Sigmoid colon (tissue), 7 donors: ENCODE data around the gene GLB1L3. TPM values are rescaled to one million over a fixed set of nuclear protein-coding genes. Genes with fewer than 3 reads are reported as not detected.
A peak's percentile ranks its signal among the peaks of the same experiment; 100 is the strongest.

ENCODE experiments used
- DNase-seq: peaks from one replicate; pipeline ENCODE4 v3.0.0-alpha.2; 2019
- H3K27ac ChIP-seq, 4 donors: fragments of 200-600 bp; sonication (generic); one replicate each; pipeline ENCODE4 v1.5.1; 2016 to 2019; ENCODE audit warnings: mild to moderate bottlenecking in 1 of 4
- H3K27me3 ChIP-seq, 3 donors: fragments of 200-600 bp; sonication (generic); one replicate each; pipeline ENCODE4 v1.5.1; 2019; ENCODE audit warnings: mild to moderate bottlenecking in 1 of 3
- H3K36me3 ChIP-seq, 4 donors: fragments of 200-600 bp; sonication (generic); one replicate each; pipeline ENCODE4 v1.5.1; 2016 to 2019
- H3K4me1 ChIP-seq, 4 donors: fragments of 200-600 bp; sonication (generic); one replicate each; pipeline ENCODE4 v1.5.1; 2017 to 2019
- H3K4me3 ChIP-seq, 4 donors: fragments of 200-600 bp; sonication (generic); one replicate each; pipeline ENCODE4 v1.5.1; 2017 to 2019; ENCODE audit warnings: mild to moderate bottlenecking in 2 of 4, moderate library complexity in 1 of 4
- H3K9me3 ChIP-seq, 4 donors: fragments of 200-600 bp in 3 of 4; sonication (generic) in 3 of 4; one replicate each; pipeline versions ENCODE4 v1.5.1 to v1.6.1; 2013 to 2019
- EP300 ChIP-seq, 4 donors: sonication (generic); formaldehyde crosslinking; IDR thresholded peaks; one replicate each; pipeline ENCODE4 v1.6.1; 2017; ENCODE audit warnings: antibody characterized with exemption in 4 of 4
- POLR2A ChIP-seq, 2 donors: fragments of 450-650 bp; IDR thresholded peaks; one replicate each; pipeline ENCODE4 v1.6.1; 2016; ENCODE audit warnings: antibody characterized with exemption in 2 of 2, mild to moderate bottlenecking in 2 of 2, moderate library complexity in 2 of 2
- POLR2AphosphoS5 ChIP-seq, 4 donors: sonication (generic); formaldehyde crosslinking; IDR thresholded peaks; one replicate each; pipeline ENCODE4 v1.6.1; 2017; ENCODE audit warnings: antibody characterized with exemption in 4 of 4
- WGBS, 2 donors: extraction: QIAGEN DNeasy Blood & Tissue Kit; methylation state at CpG; one replicate each; pipeline ENCODE4 v1.1.7; 2013; 5-methylcytosine and 5-hydroxymethylcytosine counted together
- intact Hi-C: fragments of 100-400 bp; cut with DNase I; formaldehyde crosslinking; loops from one replicate; pipeline ENCODE4 v1.15.1; 2023
- polyA plus RNA-seq, 3 donors: library from polyadenylated mRNA; stranded (reverse); fragments of 200-250 nt; gene quantifications; one replicate each; pipeline ENCODE4 v1.2.3, GENCODE V29; 2013
- total RNA-seq, 4 donors: library from RNA; depleted of rRNA; stranded (reverse); fragments of >200 nt; gene quantifications; one replicate each; pipeline ENCODE4 v1.1.0, GENCODE V29; 2016
- TF ChIP-seq, protein P1 (sequence below), 4 experiments: fragments of 450-650 bp in 3 of 4; fragments of 200-600 bp in 1 of 4; IDR thresholded peaks; one replicate each; pipeline ENCODE4 v1.5.1; 2016 to 2019; ENCODE audit warnings: antibody characterized with exemption in 4 of 4, mild to moderate bottlenecking in 3 of 4, moderate library complexity in 2 of 4
- donor health status: healthy with polysubstance abuse.
- donor health status: Bipolar disorder and iron deficiency.
- donor health status: healthy.

GLB1L3 gene, protein sequence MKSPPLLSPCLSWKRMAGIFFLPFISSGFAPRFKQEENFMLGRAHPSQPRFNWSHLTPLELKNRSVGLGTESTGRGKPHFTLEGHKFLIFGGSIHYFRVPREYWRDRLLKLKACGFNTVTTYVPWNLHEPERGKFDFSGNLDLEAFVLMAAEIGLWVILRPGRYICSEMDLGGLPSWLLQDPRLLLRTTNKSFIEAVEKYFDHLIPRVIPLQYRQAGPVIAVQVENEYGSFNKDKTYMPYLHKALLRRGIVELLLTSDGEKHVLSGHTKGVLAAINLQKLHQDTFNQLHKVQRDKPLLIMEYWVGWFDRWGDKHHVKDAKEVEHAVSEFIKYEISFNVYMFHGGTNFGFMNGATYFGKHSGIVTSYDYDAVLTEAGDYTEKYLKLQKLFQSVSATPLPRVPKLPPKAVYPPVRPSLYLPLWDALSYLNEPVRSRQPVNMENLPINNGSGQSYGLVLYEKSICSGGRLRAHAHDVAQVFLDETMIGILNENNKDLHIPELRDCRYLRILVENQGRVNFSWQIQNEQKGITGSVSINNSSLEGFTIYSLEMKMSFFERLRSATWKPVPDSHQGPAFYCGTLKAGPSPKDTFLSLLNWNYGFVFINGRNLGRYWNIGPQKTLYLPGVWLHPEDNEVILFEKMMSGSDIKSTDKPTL
- total RNA-seq (1 to 10 TPM in 3 of 4 donors, under 1 TPM in 1; 0.82 to 8.9 (median 4.1) TPM), polyA plus RNA-seq (under 1 TPM in 1 of 3 donors, not detected in 2; 0.25 TPM)

DNA sequence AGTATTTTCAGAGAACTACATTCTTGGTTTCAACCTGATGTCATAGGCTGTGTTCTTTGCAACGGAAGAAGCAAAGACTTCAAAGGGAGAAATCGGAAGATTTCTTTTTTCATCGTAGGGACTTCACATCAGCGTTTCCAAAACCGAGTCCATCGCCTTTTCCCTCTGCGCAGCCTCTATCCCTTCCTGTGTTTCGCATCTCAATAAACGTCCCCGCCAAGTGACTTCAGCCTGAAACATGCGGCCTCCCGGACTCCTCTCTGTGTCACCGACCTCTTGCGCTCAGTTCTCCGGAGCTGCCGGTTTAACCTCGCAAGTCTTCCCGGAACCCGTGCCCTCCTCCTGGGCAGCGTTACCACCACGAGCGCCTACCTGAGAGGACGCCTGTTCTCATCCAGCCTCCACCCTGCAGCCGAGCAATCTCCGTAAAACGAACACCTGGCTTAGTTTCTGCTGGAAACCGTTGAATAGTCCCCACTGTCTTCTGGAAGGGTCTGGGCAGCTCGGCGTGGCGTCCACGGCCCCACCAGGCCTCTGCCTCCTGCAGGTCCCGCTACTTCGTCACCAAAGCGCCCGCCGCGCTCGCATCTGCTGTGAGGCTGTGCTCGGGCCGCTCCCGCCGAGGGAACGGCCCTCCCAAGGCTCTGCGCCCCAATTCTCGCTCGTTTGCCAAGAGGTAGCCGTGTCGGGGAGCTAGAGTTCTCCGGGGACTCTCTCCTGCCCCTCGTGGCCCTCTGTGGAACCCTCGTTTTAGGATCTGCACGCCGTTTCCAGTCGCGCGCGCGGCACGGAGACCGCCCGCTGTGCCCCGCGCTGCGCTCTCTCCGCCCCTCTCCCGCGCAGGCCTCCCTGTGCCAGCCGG is at the start of gene GLB1L3:
Gene GLB1L3 (plus strand): TSS at position 846 of the 862 bp plus-strand sequence. CDS start 362 bp downstream, outside the sequence.
- H3K36me3 ChIP-seq = no peaks in the 10 kb centered on the region
- H3K4me1 ChIP-seq = peaks cover 0 to 23% (median 18%) of the 10 kb centered on the region in 4 donors
- H3K9me3 ChIP-seq = no peaks in the 10 kb centered on the region
- H3K27ac ChIP-seq = peak within 1 kb of the TSS in 3 of 4 donors; percentile 13 to 43 (median 39)
- 2 to 4% methylated on average over 68 of the region's 68 CpGs for WGBS, 2 donors
- DNase-seq = no peak
- TF ChIP-seq EP300 (IDR thresholded peaks at IDR 0.05) (no peak), POLR2AphosphoS5 (IDR thresholded peaks at IDR 0.05) (peak in 3 of 4 donors; percentile 7 to 42 (median 16))
- TF ChIP-seq, protein P1, sequence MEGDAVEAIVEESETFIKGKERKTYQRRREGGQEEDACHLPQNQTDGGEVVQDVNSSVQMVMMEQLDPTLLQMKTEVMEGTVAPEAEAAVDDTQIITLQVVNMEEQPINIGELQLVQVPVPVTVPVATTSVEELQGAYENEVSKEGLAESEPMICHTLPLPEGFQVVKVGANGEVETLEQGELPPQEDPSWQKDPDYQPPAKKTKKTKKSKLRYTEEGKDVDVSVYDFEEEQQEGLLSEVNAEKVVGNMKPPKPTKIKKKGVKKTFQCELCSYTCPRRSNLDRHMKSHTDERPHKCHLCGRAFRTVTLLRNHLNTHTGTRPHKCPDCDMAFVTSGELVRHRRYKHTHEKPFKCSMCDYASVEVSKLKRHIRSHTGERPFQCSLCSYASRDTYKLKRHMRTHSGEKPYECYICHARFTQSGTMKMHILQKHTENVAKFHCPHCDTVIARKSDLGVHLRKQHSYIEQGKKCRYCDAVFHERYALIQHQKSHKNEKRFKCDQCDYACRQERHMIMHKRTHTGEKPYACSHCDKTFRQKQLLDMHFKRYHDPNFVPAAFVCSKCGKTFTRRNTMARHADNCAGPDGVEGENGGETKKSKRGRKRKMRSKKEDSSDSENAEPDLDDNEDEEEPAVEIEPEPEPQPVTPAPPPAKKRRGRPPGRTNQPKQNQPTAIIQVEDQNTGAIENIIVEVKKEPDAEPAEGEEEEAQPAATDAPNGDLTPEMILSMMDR (IDR thresholded peaks at IDR 0.05) = peak in 2 of 4 experiments; percentile 23 to 36
- H3K4me3 ChIP-seq = peak within 1 kb of the TSS; percentile 5 to 45 (median 38)
- H3K27me3 ChIP-seq = peaks cover 45 to 80% (median 76%) of the 10 kb centered on the region in 3 donors
- intact Hi-C loops = loop anchor here (5.0 kb wide), 1 partner anchor 57 kb away; the partner anchor contains the start of gene GLB1L2

DNA sequence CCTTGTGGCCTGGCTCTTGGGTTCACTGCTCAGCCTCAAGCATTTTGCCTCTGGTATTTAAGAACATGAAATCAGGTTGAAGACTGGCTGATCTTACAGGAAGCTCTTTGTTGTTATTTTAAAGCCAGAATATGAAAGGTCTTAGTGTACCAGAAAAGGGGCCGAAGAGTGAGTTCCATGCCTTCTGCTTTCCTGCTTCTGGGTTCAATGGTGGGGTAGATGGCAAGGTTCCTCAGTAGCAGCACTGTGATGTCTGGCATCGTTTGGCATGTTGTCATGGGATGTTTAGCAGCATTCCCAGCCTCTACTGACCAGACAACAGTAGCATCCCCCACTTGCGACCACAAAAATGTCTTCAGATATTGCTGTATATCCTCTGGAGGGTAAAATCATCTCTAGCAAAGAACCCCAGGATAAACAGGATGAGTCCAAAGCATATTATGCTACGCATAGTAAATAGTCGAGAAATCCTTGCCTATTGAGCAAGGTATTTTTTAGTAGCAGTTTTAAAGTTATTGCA is 49.3 kb upstream of the GLB1L3 start:
- Histone ChIP-seq H3K36me3 (no peaks in the 10 kb centered on the region), H3K27ac (no peak overlapping the region), H3K9me3 (no peaks in the 10 kb centered on the region), H3K4me3 (no peak overlapping the region), H3K4me1 (peaks cover 0 to 50% (median 35%) of the 10 kb centered on the region in 4 donors), H3K27me3 (no peaks in the 10 kb centered on the region)
- no peak for DNase-seq
- TF ChIP-seq POLR2AphosphoS5 (IDR thresholded peaks at IDR 0.05) (no peak), EP300 (IDR thresholded peaks at IDR 0.05) (no peak), POLR2A (IDR thresholded peaks at IDR 0.05) (no peak)
- TF ChIP-seq, protein P1 (IDR thresholded peaks at IDR 0.05) = no peak
- intact Hi-C loops = no loop called here
- WGBS, 2 donors = 84 to 90% methylated on average over 5 of the region's 5 CpGs

DNA sequence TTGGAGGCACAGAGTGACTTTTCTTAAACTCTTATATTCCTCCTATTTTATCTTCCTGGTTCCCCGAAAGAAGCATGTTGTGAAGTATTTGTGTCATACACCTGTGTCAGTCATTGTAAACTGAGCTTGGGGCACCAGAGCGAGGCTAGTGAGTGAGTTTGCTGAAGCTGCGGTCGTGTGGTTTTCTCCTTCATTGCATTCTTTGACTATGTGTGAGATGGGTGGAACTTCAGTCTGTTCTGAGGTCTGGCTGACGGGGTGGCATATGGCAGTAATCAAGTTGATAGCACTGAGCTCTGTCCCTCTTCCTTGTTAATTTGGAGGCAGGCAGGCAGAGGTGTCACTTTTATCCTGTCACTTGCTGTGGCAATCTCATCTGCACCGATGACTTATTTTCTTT is 47.6 kb upstream of the GLB1L3 start:
- peaks cover 0 to 46% (median 24%) of the 10 kb centered on the region in 4 donors for H3K4me1 ChIP-seq
- DNase-seq = no peak
- no peaks in the 10 kb centered on the region for H3K9me3 ChIP-seq
- H3K4me3 ChIP-seq = no peak overlapping the region
- TF ChIP-seq EP300 (IDR thresholded peaks at IDR 0.05) = no peak
- TF ChIP-seq POLR2AphosphoS5 (IDR thresholded peaks at IDR 0.05) = no peak
- TF ChIP-seq POLR2A (IDR thresholded peaks at IDR 0.05) = no peak
- TF ChIP-seq, protein P1 (IDR thresholded peaks at IDR 0.05) = no peak
- H3K27ac ChIP-seq = no peak overlapping the region
- intact Hi-C loops = no loop called here
- H3K27me3 ChIP-seq = no peaks in the 10 kb centered on the region
- H3K36me3 ChIP-seq = peaks cover 0 to 5% (median 0%) of the 10 kb centered on the region in 4 donors
- WGBS, 2 donors = 61 to 88% methylated on average over 6 of the region's 6 CpGs

DNA sequence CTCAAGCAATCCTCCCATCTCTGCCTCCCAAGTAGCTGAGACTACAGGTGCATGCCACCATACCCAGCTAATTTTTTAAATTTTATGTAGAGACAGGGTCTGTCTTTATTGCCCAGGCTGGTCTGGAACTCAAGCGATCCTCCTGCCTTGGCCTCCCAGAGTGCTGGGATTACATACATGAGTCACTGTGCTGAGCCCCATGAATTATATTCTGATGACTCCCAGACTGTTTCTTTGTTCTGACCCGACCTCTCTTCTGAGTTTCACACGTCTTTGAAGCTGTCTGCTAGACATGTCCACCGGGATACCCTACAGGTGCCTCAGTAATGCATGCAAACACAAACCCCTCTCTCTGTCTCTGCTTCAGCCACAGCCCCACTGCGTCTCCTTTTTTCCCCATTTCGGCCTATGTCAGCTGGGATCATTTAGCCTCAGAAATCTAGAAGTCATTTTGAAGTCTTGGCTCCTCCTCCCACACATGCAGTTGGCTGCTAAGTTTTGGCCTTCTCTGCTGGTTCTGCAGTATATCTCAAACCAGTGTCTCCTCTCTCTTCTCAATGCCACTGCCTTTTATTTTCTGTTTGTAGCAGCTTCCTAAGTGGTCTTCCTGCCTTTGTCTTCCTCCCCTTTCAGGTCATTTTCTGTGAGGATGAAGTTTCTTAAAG is 46.9 kb upstream of the GLB1L3 start:
- DNase-seq = no peak
- intact Hi-C loops = no loop called here
- Histone ChIP-seq H3K4me1 (peaks cover 0 to 45% (median 24%) of the 10 kb centered on the region in 4 donors), H3K27ac (no peak overlapping the region), H3K27me3 (no peaks in the 10 kb centered on the region), H3K4me3 (no peak overlapping the region), H3K36me3 (peaks cover 0 to 5% (median 0%) of the 10 kb centered on the region in 4 donors), H3K9me3 (no peaks in the 10 kb centered on the region)
- 86 to 88% methylated on average over 6 of the region's 6 CpGs for WGBS, 2 donors
- TF ChIP-seq POLR2AphosphoS5 (IDR thresholded peaks at IDR 0.05) (no peak), POLR2A (IDR thresholded peaks at IDR 0.05) (no peak), EP300 (IDR thresholded peaks at IDR 0.05) (no peak)
- TF ChIP-seq, protein P1 (IDR thresholded peaks at IDR 0.05) = no peak
